H7 (cell line): ENCODE results near the gene ABLIM2. TPM values are rescaled to one million over a fixed set of nuclear protein-coding genes. Genes with fewer than 3 reads are reported as not detected.
"Not testable (repeated sequence)": the region's sequence is repeated elsewhere in the genome, so short reads cannot be mapped to it uniquely, and the experiment has no call there.

Experiments used
- DNase-seq: peaks from one replicate; pipeline ENCODE4 v3.0.0; 2012
- H3K27me3 ChIP-seq: 2 replicates; pipeline ENCODE4 v1.6.0; 2011; ENCODE audit warnings: mild to moderate bottlenecking, low read length; ENCODE audit not compliant: control insufficient read depth, insufficient read depth
- H3K36me3 ChIP-seq: replicated peaks from 2 replicates; pipeline ENCODE4 v1.5.1; 2011; ENCODE audit warnings: low read length; ENCODE audit not compliant: control insufficient read depth, insufficient read depth
- H3K4me3 ChIP-seq: 2 replicates; pipeline ENCODE4 v1.5.1; 2011; ENCODE audit warnings: low read depth, mild to moderate bottlenecking, control low read depth, low read length, moderate library complexity; ENCODE audit not compliant: insufficient read depth
- total RNA-seq: library from RNA; depleted of rRNA; stranded (reverse); fragments of >200 nt; shearing (Covaris generic); gene quantifications from 2 replicates; pipeline ENCODE4 v1.2.3, GENCODE V29; 2014; rRNA removed

The ABLIM2 gene
- total RNA-seq, 1 experiment from 2014 or later, result 1.9 TPM

GRCh38 chr4:7918187-7918586 lies 240.4 kb downstream of the ABLIM2 start:
- H3K36me3 ChIP-seq, H3K27me3 ChIP-seq, DNase-seq, H3K4me3 ChIP-seq: not testable (repeated sequence)

GRCh38 chr4:7917669-7918068 lies 240.9 kb downstream of the ABLIM2 start:
- H3K4me3 ChIP-seq, result no peak overlapping the region
- DNase-seq, result no peak
- no peaks in the 10 kb centered on the region for H3K36me3 ChIP-seq
- H3K27me3 ChIP-seq, result no peaks in the 10 kb centered on the region

- Histone ChIP-seq H3K36me3 (no peaks in the 10 kb centered on the region), H3K4me3 (no peak overlapping the region), H3K27me3 (no peaks in the 10 kb centered on the region)
- DNase-seq, result no peak
These were observed 242.8 kb downstream of the ABLIM2 start for GRCh38 chr4:7915875-7916242.

Other genes with a start within 250 kb of the ABLIM2 start
- 11.3 TPM in 2 replicates for gene AFAP1, start 219.0 kb downstream of the ABLIM2 start, total RNA-seq
- gene SH3TC1, start 40.5 kb upstream of the ABLIM2 start, total RNA-seq, result 0.59 and 2.2 TPM in 2 replicates
- gene HTRA3, start 110.9 kb upstream of the ABLIM2 start, total RNA-seq, result 3.8 and 4.6 TPM in 2 replicates